HEK293 (cell line): Measurements from ENCODE around the gene CDC26.

ENCODE experiments used
- CTCF ChIA-PET: fragments of 350-600 bp; formaldehyde crosslinking; extraction: SDS; loops from one replicate; lab custom pipeline; 2021; ENCODE audit warnings: antibody characterized with exemption; lab: Yijun Ruan, JAX
- POLR2A ChIA-PET: fragments of 300-600 bp; formaldehyde crosslinking; extraction: SDS; loops from one replicate; lab custom pipeline; 2020; ENCODE audit warnings: antibody characterized with exemption, inconsistent platforms; lab: Yijun Ruan, JAX
- H3K27ac ChIP-seq: fragments of 200-500 bp; sonication (Bioruptor generic); 2 replicates; pipeline ENCODE4 v1.5.1; 2014; ENCODE audit warnings: low read depth, low read length, control low read depth, inconsistent platforms; ENCODE audit errors: extremely low read depth
- H3K36me3 ChIP-seq, 2 experiments: fragments of 200-500 bp in 1 of 2; sonication (Bioruptor generic) in 1 of 2; 1 replicate in 1 of 2; 2 replicates in 1 of 2; pipeline ENCODE4 v1.5.1; 2014 to 2017; ENCODE audit warnings: inconsistent platforms in 2 of 2, low read length in 2 of 2; ENCODE audit not compliant: control insufficient read depth in 2 of 2, insufficient read depth in 1 of 2
- H3K4me1 ChIP-seq: fragments of 200-500 bp; sonication (Bioruptor generic); 2 replicates; pipeline ENCODE4 v1.5.1; 2014; ENCODE audit warnings: mild to moderate bottlenecking, low read length, inconsistent platforms; ENCODE audit not compliant: control insufficient read depth, insufficient read depth
- H3K4me3 ChIP-seq: 2 replicates; pipeline ENCODE4 v1.5.1; 2011; ENCODE audit warnings: low read depth, mild to moderate bottlenecking, control low read depth, low read length, moderate library complexity
- H3K9me3 ChIP-seq: fragments of 200-500 bp; sonication (Bioruptor generic); 2 replicates; pipeline ENCODE4 v1.5.1; 2014; ENCODE audit warnings: low read depth, low read length, inconsistent platforms; ENCODE audit not compliant: control insufficient read depth, insufficient read depth
- GLIS1 ChIP-seq: fragments of 450-650 bp; formaldehyde crosslinking; IDR thresholded peaks from 2 replicates; pipeline ENCODE4 v1.5.1; 2016; ENCODE audit warnings: missing biosample characterization, missing genetic modification characterization
- KLF8 ChIP-seq: fragments of 450-650 bp; formaldehyde crosslinking; IDR thresholded peaks from 2 replicates; pipeline ENCODE4 v1.5.1; 2016; ENCODE audit warnings: missing biosample characterization, missing genetic modification characterization
- PBX3 ChIP-seq: sonication (generic); formaldehyde crosslinking; IDR thresholded peaks from 2 replicates; pipeline ENCODE4 v1.8.1; 2022; ENCODE audit warnings: mild to moderate bottlenecking, moderate library complexity, missing genetic modification reagents
- PRDM1 ChIP-seq: fragments of 450-650 bp; formaldehyde crosslinking; IDR thresholded peaks from 2 replicates; pipeline ENCODE4; 2016; ENCODE audit warnings: missing biosample characterization, missing genetic modification characterization
- PRDM10 ChIP-seq: fragments of 450-650 bp; formaldehyde crosslinking; IDR thresholded peaks from 2 replicates; pipeline ENCODE4 v1.5.1; 2016; ENCODE audit warnings: missing biosample characterization, missing genetic modification characterization
- REPIN1 ChIP-seq: fragments of 450-650 bp; formaldehyde crosslinking; IDR thresholded peaks from 2 replicates; pipeline ENCODE4 v1.5.1; 2017; ENCODE audit warnings: missing biosample characterization, missing genetic modification characterization, low read depth
- ZBTB20 ChIP-seq: fragments of 450-650 bp; formaldehyde crosslinking; IDR thresholded peaks from 2 replicates; pipeline ENCODE4 v1.5.1; 2016; ENCODE audit warnings: missing biosample characterization, missing genetic modification characterization
- ZFP37 ChIP-seq: fragments of 450-650 bp; formaldehyde crosslinking; IDR thresholded peaks from 2 replicates; pipeline ENCODE4 v1.5.1; 2016; ENCODE audit warnings: missing biosample characterization, missing genetic modification characterization
- ZFP41 ChIP-seq: fragments of 450-650 bp; formaldehyde crosslinking; IDR thresholded peaks from 2 replicates; pipeline ENCODE4 v1.5.1; 2016; ENCODE audit warnings: missing biosample characterization, missing genetic modification characterization, borderline replicate concordance
- ZNF155 ChIP-seq: fragments of 450-650 bp; formaldehyde crosslinking; IDR thresholded peaks from 2 replicates; pipeline ENCODE4 v1.5.1; 2016; ENCODE audit warnings: missing biosample characterization, missing genetic modification characterization
- ZNF335 ChIP-seq: fragments of 450-650 bp; formaldehyde crosslinking; conservative IDR thresholded peaks from 2 replicates; pipeline ENCODE4 v1.5.1; 2016; ENCODE audit warnings: missing biosample characterization, missing genetic modification characterization
- ZNF350 ChIP-seq: fragments of 450-650 bp; formaldehyde crosslinking; IDR thresholded peaks from 2 replicates; pipeline ENCODE4 v1.5.0; 2017; ENCODE audit warnings: missing biosample characterization, mild to moderate bottlenecking, missing genetic modification characterization
- ZNF354C ChIP-seq: fragments of 450-650 bp; formaldehyde crosslinking; IDR thresholded peaks from 2 replicates; pipeline ENCODE4 v1.5.1; 2016; ENCODE audit warnings: missing biosample characterization, missing genetic modification characterization, low read depth, borderline replicate concordance
- ZNF433 ChIP-seq: fragments of 450-650 bp; formaldehyde crosslinking; IDR thresholded peaks from 2 replicates; pipeline ENCODE4 v1.5.1; 2016; ENCODE audit warnings: missing biosample characterization, missing genetic modification characterization, low read depth
- ZNF555 ChIP-seq: fragments of 450-650 bp; formaldehyde crosslinking; conservative IDR thresholded peaks from 2 replicates; pipeline ENCODE4 v1.5.1; 2017; ENCODE audit warnings: missing biosample characterization, mild to moderate bottlenecking, missing genetic modification characterization, inconsistent platforms
- ZNF558 ChIP-seq: fragments of 450-650 bp; formaldehyde crosslinking; IDR thresholded peaks from 2 replicates; pipeline ENCODE4 v1.5.1; 2016; ENCODE audit warnings: missing biosample characterization, missing genetic modification characterization
- ZNF623 ChIP-seq: fragments of 450-650 bp; formaldehyde crosslinking; IDR thresholded peaks from 2 replicates; pipeline ENCODE4 v1.5.1; 2016; ENCODE audit warnings: missing biosample characterization, missing genetic modification characterization
- ZNF670 ChIP-seq: fragments of 450-650 bp; formaldehyde crosslinking; IDR thresholded peaks from 2 replicates; pipeline ENCODE4 v1.5.1; 2016; ENCODE audit warnings: missing biosample characterization, missing genetic modification characterization, low read depth
- ZNF704 ChIP-seq: fragments of 450-650 bp; formaldehyde crosslinking; IDR thresholded peaks from 2 replicates; pipeline ENCODE4 v1.5.1; 2016; ENCODE audit warnings: missing biosample characterization, missing genetic modification characterization
- ZNF76 ChIP-seq: fragments of 450-650 bp; formaldehyde crosslinking; IDR thresholded peaks from 2 replicates; pipeline ENCODE4; 2016; ENCODE audit warnings: low read depth, missing biosample characterization, missing genetic modification characterization, borderline replicate concordance
- ZNF777 ChIP-seq: fragments of 450-650 bp; formaldehyde crosslinking; IDR thresholded peaks from 2 replicates; pipeline ENCODE4 v1.5.1; 2017; ENCODE audit warnings: missing biosample characterization, missing genetic modification characterization, borderline replicate concordance
- ZNF830 ChIP-seq: fragments of 450-650 bp; IDR thresholded peaks from 2 replicates; pipeline ENCODE4 v1.5.0; 2018; ENCODE audit warnings: missing biosample characterization, missing genetic modification characterization, low read depth, mild to moderate bottlenecking, moderate library complexity
- TF ChIP-seq, protein P1 (sequence below): fragments of 450-650 bp; formaldehyde crosslinking; IDR thresholded peaks from 2 replicates; pipeline ENCODE4 v1.5.1; 2017; ENCODE audit warnings: missing biosample characterization, missing genetic modification characterization
- TF ChIP-seq, protein P2 (sequence below): fragments of 450-650 bp; formaldehyde crosslinking; IDR thresholded peaks from 2 replicates; pipeline ENCODE4 v1.5.1; 2017; ENCODE audit warnings: missing biosample characterization, missing genetic modification characterization
- TF ChIP-seq, protein P3 (sequence below): fragments of 450-650 bp; formaldehyde crosslinking; IDR thresholded peaks from 2 replicates; pipeline ENCODE4 v1.5.1; 2016; ENCODE audit warnings: missing biosample characterization, missing genetic modification characterization

Gene CDC26

GRCh38 chr9:113315231-113315630 lies 39.9 kb upstream of the CDC26 start:
- no peak for TF ChIP-seq ZBTB20 (tag by site-specific recombination)
- no peak for TF ChIP-seq ZNF704
- no peak for TF ChIP-seq ZNF350 (tag by site-specific recombination)
- no peak for TF ChIP-seq ZNF433 (tag by site-specific recombination)
- TF ChIP-seq, protein P1, sequence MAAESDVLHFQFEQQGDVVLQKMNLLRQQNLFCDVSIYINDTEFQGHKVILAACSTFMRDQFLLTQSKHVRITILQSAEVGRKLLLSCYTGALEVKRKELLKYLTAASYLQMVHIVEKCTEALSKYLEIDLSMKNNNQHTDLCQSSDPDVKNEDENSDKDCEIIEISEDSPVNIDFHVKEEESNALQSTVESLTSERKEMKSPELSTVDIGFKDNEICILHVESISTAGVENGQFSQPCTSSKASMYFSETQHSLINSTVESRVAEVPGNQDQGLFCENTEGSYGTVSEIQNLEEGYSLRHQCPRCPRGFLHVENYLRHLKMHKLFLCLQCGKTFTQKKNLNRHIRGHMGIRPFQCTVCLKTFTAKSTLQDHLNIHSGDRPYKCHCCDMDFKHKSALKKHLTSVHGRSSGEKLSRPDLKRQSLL (tag by site-specific recombination), result no peak
- no peak for TF ChIP-seq PRDM1
- no peak for TF ChIP-seq ZFP37 (tag by site-specific recombination)
- no peak for TF ChIP-seq ZFP41
- TF ChIP-seq ZNF354C (tag by site-specific recombination), result no peak
- TF ChIP-seq, protein P2, sequence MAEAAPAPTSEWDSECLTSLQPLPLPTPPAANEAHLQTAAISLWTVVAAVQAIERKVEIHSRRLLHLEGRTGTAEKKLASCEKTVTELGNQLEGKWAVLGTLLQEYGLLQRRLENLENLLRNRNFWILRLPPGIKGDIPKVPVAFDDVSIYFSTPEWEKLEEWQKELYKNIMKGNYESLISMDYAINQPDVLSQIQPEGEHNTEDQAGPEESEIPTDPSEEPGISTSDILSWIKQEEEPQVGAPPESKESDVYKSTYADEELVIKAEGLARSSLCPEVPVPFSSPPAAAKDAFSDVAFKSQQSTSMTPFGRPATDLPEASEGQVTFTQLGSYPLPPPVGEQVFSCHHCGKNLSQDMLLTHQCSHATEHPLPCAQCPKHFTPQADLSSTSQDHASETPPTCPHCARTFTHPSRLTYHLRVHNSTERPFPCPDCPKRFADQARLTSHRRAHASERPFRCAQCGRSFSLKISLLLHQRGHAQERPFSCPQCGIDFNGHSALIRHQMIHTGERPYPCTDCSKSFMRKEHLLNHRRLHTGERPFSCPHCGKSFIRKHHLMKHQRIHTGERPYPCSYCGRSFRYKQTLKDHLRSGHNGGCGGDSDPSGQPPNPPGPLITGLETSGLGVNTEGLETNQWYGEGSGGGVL, result no peak
- no peak for TF ChIP-seq PRDM10
- TF ChIP-seq PBX3 (CRISPR knock-in tag), result no peak
- no peak for TF ChIP-seq REPIN1 (tag by site-specific recombination)
- no peak for TF ChIP-seq ZNF155 (tag by site-specific recombination)
- TF ChIP-seq ZNF555 (tag by site-specific recombination), result no peak
- TF ChIP-seq ZNF335 (tag by site-specific recombination), result no peak
- H3K36me3 ChIP-seq, result no peaks in the 10 kb centered on the region
- H3K4me1 ChIP-seq, result no peaks in the 10 kb centered on the region
- ChIA-PET POLR2A (no interaction called here), CTCF (interaction anchor here (0.5 to 1.1 kb wide), 2 partner anchors 10 to 340 kb away, joined by 3 read pairs; no protein-coding TSS in a partner anchor)
- H3K4me3 ChIP-seq, result no peak overlapping the region
- H3K9me3 ChIP-seq, result no peaks in the 10 kb centered on the region
- H3K27ac ChIP-seq, result no peak overlapping the region

DNA sequence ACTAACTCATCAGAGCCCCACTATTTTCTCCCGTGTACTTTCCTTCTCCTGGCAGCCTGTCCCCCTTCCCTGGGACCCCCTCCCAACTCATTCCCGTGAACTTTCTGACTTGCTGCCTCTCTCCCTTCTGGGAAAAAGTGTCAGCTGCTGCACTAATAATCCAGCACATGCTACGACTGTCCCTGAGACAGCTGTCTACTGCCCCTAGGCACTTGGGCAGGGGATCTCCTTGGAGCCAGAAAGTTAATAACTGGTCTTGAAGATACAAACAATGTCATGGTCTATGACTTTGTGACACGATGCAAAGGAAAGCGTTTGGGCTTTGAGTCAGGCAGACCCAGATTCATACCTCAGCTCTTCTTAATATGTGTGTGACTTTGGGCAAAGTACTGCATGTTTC lies 37.9 kb upstream of the CDC26 start:
- ChIA-PET CTCF (interaction anchor here (0.7 kb wide), 1 partner anchor 90 kb away, joined by 3 read pairs; no protein-coding TSS in a partner anchor), POLR2A (no interaction called here)
- Histone ChIP-seq H3K4me3 (no peak overlapping the region), H3K27ac (no peak overlapping the region), H3K4me1 (no peaks in the 10 kb centered on the region), H3K9me3 (no peaks in the 10 kb centered on the region), H3K36me3 (no peaks in the 10 kb centered on the region)
- no peak for TF ChIP-seq ZNF830 (tag by site-specific recombination)
- TF ChIP-seq GLIS1 (tag by site-specific recombination), result no peak
- TF ChIP-seq ZNF558 (tag by site-specific recombination), result no peak
- no peak for TF ChIP-seq ZNF670 (tag by site-specific recombination)
- no peak for TF ChIP-seq ZNF623 (tag by site-specific recombination)
- no peak for TF ChIP-seq ZNF777 (tag by site-specific recombination)
- no peak for TF ChIP-seq ZNF354C (tag by site-specific recombination)
- TF ChIP-seq, protein P3, sequence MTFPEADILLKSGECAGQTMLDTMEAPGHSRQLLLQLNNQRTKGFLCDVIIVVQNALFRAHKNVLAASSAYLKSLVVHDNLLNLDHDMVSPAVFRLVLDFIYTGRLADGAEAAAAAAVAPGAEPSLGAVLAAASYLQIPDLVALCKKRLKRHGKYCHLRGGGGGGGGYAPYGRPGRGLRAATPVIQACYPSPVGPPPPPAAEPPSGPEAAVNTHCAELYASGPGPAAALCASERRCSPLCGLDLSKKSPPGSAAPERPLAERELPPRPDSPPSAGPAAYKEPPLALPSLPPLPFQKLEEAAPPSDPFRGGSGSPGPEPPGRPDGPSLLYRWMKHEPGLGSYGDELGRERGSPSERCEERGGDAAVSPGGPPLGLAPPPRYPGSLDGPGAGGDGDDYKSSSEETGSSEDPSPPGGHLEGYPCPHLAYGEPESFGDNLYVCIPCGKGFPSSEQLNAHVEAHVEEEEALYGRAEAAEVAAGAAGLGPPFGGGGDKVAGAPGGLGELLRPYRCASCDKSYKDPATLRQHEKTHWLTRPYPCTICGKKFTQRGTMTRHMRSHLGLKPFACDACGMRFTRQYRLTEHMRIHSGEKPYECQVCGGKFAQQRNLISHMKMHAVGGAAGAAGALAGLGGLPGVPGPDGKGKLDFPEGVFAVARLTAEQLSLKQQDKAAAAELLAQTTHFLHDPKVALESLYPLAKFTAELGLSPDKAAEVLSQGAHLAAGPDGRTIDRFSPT (tag by site-specific recombination), result no peak
- TF ChIP-seq ZNF76 (tag by site-specific recombination), result no peak
- TF ChIP-seq KLF8 (tag by site-specific recombination), result no peak
